Measurements from ENCODE around the gene PTPRG. TPM values are rescaled to one million over a fixed set of nuclear protein-coding genes. Genes with fewer than 3 reads are reported as not detected.

The PTPRG gene
- total RNA-seq, 4 donors from 2014 or later = 11.0 to 18.5 (median 14.9) TPM

DNA sequence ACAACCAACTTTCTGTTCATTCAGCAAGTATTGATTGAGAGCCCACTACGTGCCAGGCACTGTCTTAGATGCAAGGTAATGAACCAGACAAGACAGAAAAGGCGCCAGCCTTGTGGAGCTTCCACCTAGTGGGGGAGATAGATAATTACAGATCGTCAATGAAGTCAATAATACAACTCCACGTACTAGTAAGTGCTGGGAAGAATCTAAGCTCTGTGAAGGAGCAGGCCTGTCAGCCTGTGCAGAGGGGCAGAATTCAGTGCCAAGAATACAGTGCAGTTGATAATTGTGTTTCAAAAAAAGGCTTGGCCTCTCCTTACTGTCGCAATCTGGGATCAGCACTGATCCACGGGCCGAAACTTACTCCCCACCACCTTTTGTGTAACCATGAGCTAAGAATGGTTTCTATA lies 625.7 kb downstream of the PTPRG start:
- TF ChIP-seq, protein P1, sequence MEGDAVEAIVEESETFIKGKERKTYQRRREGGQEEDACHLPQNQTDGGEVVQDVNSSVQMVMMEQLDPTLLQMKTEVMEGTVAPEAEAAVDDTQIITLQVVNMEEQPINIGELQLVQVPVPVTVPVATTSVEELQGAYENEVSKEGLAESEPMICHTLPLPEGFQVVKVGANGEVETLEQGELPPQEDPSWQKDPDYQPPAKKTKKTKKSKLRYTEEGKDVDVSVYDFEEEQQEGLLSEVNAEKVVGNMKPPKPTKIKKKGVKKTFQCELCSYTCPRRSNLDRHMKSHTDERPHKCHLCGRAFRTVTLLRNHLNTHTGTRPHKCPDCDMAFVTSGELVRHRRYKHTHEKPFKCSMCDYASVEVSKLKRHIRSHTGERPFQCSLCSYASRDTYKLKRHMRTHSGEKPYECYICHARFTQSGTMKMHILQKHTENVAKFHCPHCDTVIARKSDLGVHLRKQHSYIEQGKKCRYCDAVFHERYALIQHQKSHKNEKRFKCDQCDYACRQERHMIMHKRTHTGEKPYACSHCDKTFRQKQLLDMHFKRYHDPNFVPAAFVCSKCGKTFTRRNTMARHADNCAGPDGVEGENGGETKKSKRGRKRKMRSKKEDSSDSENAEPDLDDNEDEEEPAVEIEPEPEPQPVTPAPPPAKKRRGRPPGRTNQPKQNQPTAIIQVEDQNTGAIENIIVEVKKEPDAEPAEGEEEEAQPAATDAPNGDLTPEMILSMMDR (IDR thresholded peaks at IDR 0.05) = peak in 1 of 2 donors; percentile 22
- no peak for TF ChIP-seq EP300 (IDR thresholded peaks at IDR 0.05)
- no peak for TF ChIP-seq POLR2AphosphoS5 (IDR thresholded peaks at IDR 0.05)
- WGBS = 80% methylated on average over 7 of the region's 7 CpGs
- DNase-seq (ENCODE audit: low spot score in 2 of 2) = no peak
- H3K9me3 ChIP-seq = no peaks in the 10 kb centered on the region
- H3K4me3 ChIP-seq = no peak overlapping the region
- H3K27ac ChIP-seq = no peak overlapping the region
- H3K4me1 ChIP-seq = peaks cover 17% of the 10 kb centered on the region
- no peaks in the 10 kb centered on the region for H3K27me3 ChIP-seq
- peaks cover 8% of the 10 kb centered on the region for H3K36me3 ChIP-seq

- H3K27ac ChIP-seq = no peak overlapping the region
- peaks cover 15% of the 10 kb centered on the region for H3K4me1 ChIP-seq
- no peak overlapping the region for H3K4me3 ChIP-seq
- TF ChIP-seq POLR2A (IDR thresholded peaks at IDR 0.05) (no peak), POLR2AphosphoS5 (IDR thresholded peaks at IDR 0.05) (no peak), EP300 (IDR thresholded peaks at IDR 0.05) (no peak)
- TF ChIP-seq, protein P1 (IDR thresholded peaks at IDR 0.05) = peak; percentile 50 to 72
- DNase-seq (ENCODE audit: low spot score in 2 of 2) = peak; percentile 84 to 86
- H3K36me3 ChIP-seq = peaks cover 9% of the 10 kb centered on the region
- H3K27me3 ChIP-seq = no peaks in the 10 kb centered on the region
- no peaks in the 10 kb centered on the region for H3K9me3 ChIP-seq
- WGBS = 7% methylated on average over 18 of the region's 18 CpGs
These were observed 627.5 kb downstream of the PTPRG start for GRCh38 chr3:62188681-62189375.

- Histone ChIP-seq H3K4me1 (peaks cover 10% of the 10 kb centered on the region), H3K27ac (no peak overlapping the region), H3K27me3 (no peaks in the 10 kb centered on the region), H3K4me3 (no peak overlapping the region), H3K36me3 (peaks cover 9% of the 10 kb centered on the region), H3K9me3 (no peaks in the 10 kb centered on the region)
- TF ChIP-seq, protein P1 (IDR thresholded peaks at IDR 0.05) = no peak
- TF ChIP-seq POLR2A (IDR thresholded peaks at IDR 0.05) = no peak
- TF ChIP-seq EP300 (IDR thresholded peaks at IDR 0.05) = no peak
- no peak for TF ChIP-seq POLR2AphosphoS5 (IDR thresholded peaks at IDR 0.05)
- DNase-seq (ENCODE audit: low spot score in 2 of 2) = no peak
- WGBS = 86% methylated on average over 9 of the region's 9 CpGs
These were observed 628.0 kb downstream of the PTPRG start for GRCh38 chr3:62189376-62189698.

DNA sequence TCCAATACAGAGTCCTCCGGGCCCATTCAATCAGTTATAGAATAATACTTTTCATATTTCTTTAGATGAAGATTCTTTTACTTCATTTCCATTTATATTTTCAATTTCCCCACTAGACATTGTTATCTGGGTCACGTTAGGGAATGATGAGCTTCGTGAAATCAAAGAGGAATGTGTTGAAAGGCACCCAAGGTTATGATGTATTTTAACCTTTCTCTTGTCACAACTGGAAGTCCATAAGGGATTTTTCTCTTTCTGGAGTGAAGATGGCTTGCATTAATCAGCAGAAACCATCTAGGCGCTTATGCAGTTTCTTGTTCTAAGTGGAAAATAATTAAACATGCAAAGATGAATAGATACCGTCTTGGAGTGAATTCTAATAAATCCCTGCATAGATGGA lies 631.5 kb downstream of the PTPRG start:
- TF ChIP-seq EP300 (IDR thresholded peaks at IDR 0.05) (no peak), POLR2AphosphoS5 (IDR thresholded peaks at IDR 0.05) (no peak), POLR2A (IDR thresholded peaks at IDR 0.05) (no peak)
- TF ChIP-seq, protein P1 (IDR thresholded peaks at IDR 0.05) = no peak
- no peak for DNase-seq (ENCODE audit: low spot score in 2 of 2)
- Histone ChIP-seq H3K4me3 (no peak overlapping the region), H3K27ac (no peak overlapping the region), H3K4me1 (peaks cover 7% of the 10 kb centered on the region), H3K27me3 (no peaks in the 10 kb centered on the region), H3K9me3 (no peaks in the 10 kb centered on the region), H3K36me3 (peaks cover 14% of the 10 kb centered on the region)
- 82% methylated on average over 5 of the region's 5 CpGs for WGBS

GRCh38 chr3:62193586-62194345 lies 632.4 kb downstream of the PTPRG start:
- TF ChIP-seq, protein P1 (IDR thresholded peaks at IDR 0.05) = no peak
- 90% methylated on average over 10 of the region's 10 CpGs for WGBS
- Histone ChIP-seq H3K4me3 (no peak overlapping the region), H3K27me3 (no peaks in the 10 kb centered on the region), H3K27ac (no peak overlapping the region), H3K9me3 (no peaks in the 10 kb centered on the region), H3K4me1 (peaks cover 3% of the 10 kb centered on the region), H3K36me3 (peaks cover 14% of the 10 kb centered on the region)
- no peak for DNase-seq (ENCODE audit: low spot score in 2 of 2)

Measured in suprapubic skin (tissue), 4 donors.